ENCODE data around the gene CTDSPL.
"Not testable (repeated sequence)": the region's sequence is repeated elsewhere in the genome, so short reads cannot be mapped to it uniquely, and the experiment has no call there.

CTDSPL gene

GRCh38 chr3:37861620-37862041 lies at the start of gene CTDSPL:
Gene CTDSPL, plus strand, starts transcription at chr3:37861880. Its CDS starts 320 bp downstream, at chr3:37862200.
- no peak for DNase-seq

- DNase-seq = no peak
Measured at GRCh38 chr3:37812499-37812896, 49.2 kb upstream of the CTDSPL start.

GRCh38 chr3:37813403-37813802 lies 48.3 kb upstream of the CTDSPL start:
- no peak for DNase-seq

GRCh38 chr3:37814547-37814946 lies 47.1 kb upstream of the CTDSPL start:
- no peak for DNase-seq

GRCh38 chr3:37815156-37815555 lies 46.5 kb upstream of the CTDSPL start:
- not testable (repeated sequence) for DNase-seq

- DNase-seq = no peak
Measured at GRCh38 chr3:37816271-37816670, 45.4 kb upstream of the CTDSPL start.

- no peak for DNase-seq
Measured at GRCh38 chr3:37819591-37819990, 42.1 kb upstream of the CTDSPL start.

- DNase-seq = no peak
Measured at GRCh38 chr3:37820286-37820685, 41.4 kb upstream of the CTDSPL start.

- no peak for DNase-seq
Measured at GRCh38 chr3:37823189-37823588, 38.5 kb upstream of the CTDSPL start.

GRCh38 chr3:37824090-37824953 lies 37.4 kb upstream of the CTDSPL start:
- DNase-seq = no peak

GRCh38 chr3:37824954-37825328 lies 36.7 kb upstream of the CTDSPL start:
- DNase-seq = no peak

GRCh38 chr3:37825744-37826400 lies 35.8 kb upstream of the CTDSPL start:
- no peak for DNase-seq

- no peak for DNase-seq
Measured at GRCh38 chr3:37826502-37826901, 35.2 kb upstream of the CTDSPL start.

- DNase-seq = no peak
Measured at GRCh38 chr3:37826933-37827332, 34.7 kb upstream of the CTDSPL start.

- DNase-seq = no peak
Measured at GRCh38 chr3:37832480-37832879, 29.2 kb upstream of the CTDSPL start.

GRCh38 chr3:37833302-37834186 lies 28.1 kb upstream of the CTDSPL start:
- no peak for DNase-seq

GRCh38 chr3:37836589-37836988 lies 25.1 kb upstream of the CTDSPL start:
- no peak for DNase-seq

- no peak for DNase-seq
Measured at GRCh38 chr3:37847689-37848088, 14.0 kb upstream of the CTDSPL start.

GRCh38 chr3:37849146-37849923 lies 12.3 kb upstream of the CTDSPL start:
- no peak for DNase-seq

- DNase-seq = no peak
Measured at GRCh38 chr3:37852097-37852496, 9.6 kb upstream of the CTDSPL start.

- DNase-seq = no peak
Measured at GRCh38 chr3:37852771-37853170, 8.9 kb upstream of the CTDSPL start.

- DNase-seq = no peak
Measured at GRCh38 chr3:37853691-37854413, 7.8 kb upstream of the CTDSPL start.
